ENCODE data around the gene RAB44.
A peak's percentile ranks its signal among the peaks of the same experiment; 100 is the strongest.

DNA sequence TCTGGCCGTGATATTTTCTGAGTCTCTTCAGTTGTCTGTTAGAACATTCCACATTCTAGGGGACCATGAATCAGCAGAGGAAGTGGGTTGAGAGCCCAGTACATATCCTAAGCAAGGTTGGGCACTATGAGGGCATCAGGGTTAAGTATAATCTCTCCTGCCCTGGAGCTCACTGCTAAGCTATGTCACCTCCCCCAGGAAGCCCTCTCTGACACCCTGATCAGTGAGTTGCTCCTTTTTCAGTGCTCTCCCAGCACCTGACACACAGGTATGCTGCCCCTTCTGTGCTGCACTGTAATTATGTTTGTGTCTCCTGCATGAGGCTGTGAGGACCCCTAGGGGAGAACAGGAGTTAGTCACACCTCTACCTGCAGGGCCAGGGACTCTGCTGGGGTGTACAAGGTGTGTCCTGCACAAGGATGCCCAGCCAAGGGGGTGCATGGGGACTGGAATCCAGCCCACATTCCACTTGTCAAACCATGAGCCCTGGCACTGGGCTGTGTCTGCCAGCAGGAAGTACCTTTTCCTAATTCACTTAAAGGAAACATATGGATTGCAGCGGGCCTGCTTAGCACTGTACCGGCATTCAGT is 3.9 kb downstream of the RAB44 start:
- TF ChIP-seq, protein P1, sequence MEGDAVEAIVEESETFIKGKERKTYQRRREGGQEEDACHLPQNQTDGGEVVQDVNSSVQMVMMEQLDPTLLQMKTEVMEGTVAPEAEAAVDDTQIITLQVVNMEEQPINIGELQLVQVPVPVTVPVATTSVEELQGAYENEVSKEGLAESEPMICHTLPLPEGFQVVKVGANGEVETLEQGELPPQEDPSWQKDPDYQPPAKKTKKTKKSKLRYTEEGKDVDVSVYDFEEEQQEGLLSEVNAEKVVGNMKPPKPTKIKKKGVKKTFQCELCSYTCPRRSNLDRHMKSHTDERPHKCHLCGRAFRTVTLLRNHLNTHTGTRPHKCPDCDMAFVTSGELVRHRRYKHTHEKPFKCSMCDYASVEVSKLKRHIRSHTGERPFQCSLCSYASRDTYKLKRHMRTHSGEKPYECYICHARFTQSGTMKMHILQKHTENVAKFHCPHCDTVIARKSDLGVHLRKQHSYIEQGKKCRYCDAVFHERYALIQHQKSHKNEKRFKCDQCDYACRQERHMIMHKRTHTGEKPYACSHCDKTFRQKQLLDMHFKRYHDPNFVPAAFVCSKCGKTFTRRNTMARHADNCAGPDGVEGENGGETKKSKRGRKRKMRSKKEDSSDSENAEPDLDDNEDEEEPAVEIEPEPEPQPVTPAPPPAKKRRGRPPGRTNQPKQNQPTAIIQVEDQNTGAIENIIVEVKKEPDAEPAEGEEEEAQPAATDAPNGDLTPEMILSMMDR (IDR thresholded peaks at IDR 0.05), result peak; percentile 34
- no peak for TF ChIP-seq ZFX (IDR thresholded peaks at IDR 0.05; ENCODE audit: borderline replicate concordance)
